PFSK-1 (cell line): ENCODE measurements around the gene C4B.

ENCODE experiments used
- FOXP2 ChIP-seq: optimal IDR thresholded peaks from 2 replicates; pipeline ENCODE3; 2011; ENCODE audit warnings: borderline replicate concordance, control low read depth, inconsistent platforms; ENCODE audit not compliant: insufficient read depth; ENCODE audit errors: extremely low read length, extremely low read depth
- POLR2AphosphoS5 ChIP-seq: IDR thresholded peaks from 2 replicates; pipeline ENCODE4 v1.6.1; 2012; ENCODE audit warnings: low read depth, mild to moderate bottlenecking, control low read depth, low read length, moderate library complexity
- REST ChIP-seq, 2 experiments: IDR thresholded peaks; 2 replicates each; pipeline versions ENCODE4 v1.6.1 to v1.8.0; 2011 to 2012; ENCODE audit warnings: low read depth in 2 of 2, low read length in 2 of 2, control low read depth in 1 of 2, inconsistent platforms in 1 of 2, mild to moderate bottlenecking in 1 of 2, moderate library complexity in 1 of 2; ENCODE audit not compliant: insufficient read depth in 1 of 2
- SIN3A ChIP-seq: IDR thresholded peaks from 2 replicates; pipeline ENCODE4 v1.6.1; 2012; ENCODE audit warnings: mild to moderate bottlenecking, low read length, moderate library complexity, borderline replicate concordance; ENCODE audit not compliant: insufficient read depth
- TAF1 ChIP-seq: IDR thresholded peaks from 2 replicates; pipeline ENCODE4 v1.6.1; 2012; ENCODE audit warnings: low read length, control low read depth, borderline replicate concordance; ENCODE audit not compliant: insufficient read depth

Gene C4B

GRCh38 chr6:31967926-31968320 is 46.7 kb upstream of the C4B start:
- TF ChIP-seq POLR2AphosphoS5 = no peak
- TF ChIP-seq SIN3A = no peak
- TF ChIP-seq FOXP2 = no peak
- no peak for TF ChIP-seq TAF1
- TF ChIP-seq REST (IDR thresholded peaks at IDR 0.05; ENCODE audit: insufficient read depth in 1 of 2, low read depth in 2 of 2, low read length in 2 of 2) = no peak

- no peak for TF ChIP-seq POLR2AphosphoS5
- TF ChIP-seq FOXP2 = no peak
- TF ChIP-seq TAF1 = no peak
- TF ChIP-seq SIN3A = no peak
- no peak for TF ChIP-seq REST (IDR thresholded peaks at IDR 0.05; ENCODE audit: insufficient read depth in 1 of 2, low read depth in 2 of 2, low read length in 2 of 2)
Observed at GRCh38 chr6:31968326-31968725, 46.3 kb upstream of the C4B start.

DNA sequence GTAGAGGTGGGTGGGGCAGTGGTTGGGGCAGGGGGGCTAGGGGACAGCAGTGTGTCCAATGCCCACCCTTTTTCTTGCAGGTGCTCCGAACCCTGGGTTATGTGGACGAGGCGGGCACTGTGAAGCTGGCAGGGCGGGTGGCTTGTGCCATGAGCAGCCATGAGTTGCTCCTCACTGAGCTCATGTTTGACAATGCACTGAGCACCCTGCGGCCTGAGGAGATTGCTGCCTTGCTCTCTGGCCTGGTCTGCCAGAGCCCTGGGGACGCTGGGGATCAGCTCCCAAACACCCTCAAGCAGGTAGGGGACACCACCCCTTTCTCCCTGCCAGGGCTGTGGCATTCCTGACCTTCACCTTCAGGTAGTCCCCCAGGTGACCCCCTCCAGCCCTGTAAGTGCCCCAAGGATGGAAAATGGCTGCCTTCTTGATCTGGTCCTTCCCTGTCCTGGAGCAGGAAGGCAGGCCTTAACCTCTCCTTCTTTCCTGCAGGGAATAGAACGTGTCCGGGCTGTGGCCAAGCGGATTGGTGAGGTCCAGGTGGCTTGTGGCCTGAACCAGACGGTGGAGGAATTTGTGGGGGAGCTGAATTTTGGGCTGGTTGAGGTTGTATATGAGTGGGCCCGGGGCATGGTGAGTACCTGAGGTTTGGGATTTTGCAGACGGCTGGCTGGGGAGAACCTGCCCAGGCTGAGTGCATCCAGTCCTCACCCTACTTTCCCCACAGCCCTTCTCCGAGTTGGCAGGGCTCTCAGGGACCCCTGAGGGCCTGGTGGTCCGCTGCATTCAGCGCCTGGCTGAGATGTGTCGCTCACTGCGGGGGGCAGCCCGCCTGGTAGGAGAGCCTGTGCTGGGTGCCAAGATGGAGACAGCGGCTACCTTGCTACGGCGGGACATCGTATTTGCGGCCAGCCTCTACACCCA is 45.5 kb upstream of the C4B start:
- no peak for TF ChIP-seq POLR2AphosphoS5
- TF ChIP-seq FOXP2 = no peak
- TF ChIP-seq REST (IDR thresholded peaks at IDR 0.05; ENCODE audit: insufficient read depth in 1 of 2, low read depth in 2 of 2, low read length in 2 of 2) = no peak
- TF ChIP-seq SIN3A = no peak
- no peak for TF ChIP-seq TAF1

DNA sequence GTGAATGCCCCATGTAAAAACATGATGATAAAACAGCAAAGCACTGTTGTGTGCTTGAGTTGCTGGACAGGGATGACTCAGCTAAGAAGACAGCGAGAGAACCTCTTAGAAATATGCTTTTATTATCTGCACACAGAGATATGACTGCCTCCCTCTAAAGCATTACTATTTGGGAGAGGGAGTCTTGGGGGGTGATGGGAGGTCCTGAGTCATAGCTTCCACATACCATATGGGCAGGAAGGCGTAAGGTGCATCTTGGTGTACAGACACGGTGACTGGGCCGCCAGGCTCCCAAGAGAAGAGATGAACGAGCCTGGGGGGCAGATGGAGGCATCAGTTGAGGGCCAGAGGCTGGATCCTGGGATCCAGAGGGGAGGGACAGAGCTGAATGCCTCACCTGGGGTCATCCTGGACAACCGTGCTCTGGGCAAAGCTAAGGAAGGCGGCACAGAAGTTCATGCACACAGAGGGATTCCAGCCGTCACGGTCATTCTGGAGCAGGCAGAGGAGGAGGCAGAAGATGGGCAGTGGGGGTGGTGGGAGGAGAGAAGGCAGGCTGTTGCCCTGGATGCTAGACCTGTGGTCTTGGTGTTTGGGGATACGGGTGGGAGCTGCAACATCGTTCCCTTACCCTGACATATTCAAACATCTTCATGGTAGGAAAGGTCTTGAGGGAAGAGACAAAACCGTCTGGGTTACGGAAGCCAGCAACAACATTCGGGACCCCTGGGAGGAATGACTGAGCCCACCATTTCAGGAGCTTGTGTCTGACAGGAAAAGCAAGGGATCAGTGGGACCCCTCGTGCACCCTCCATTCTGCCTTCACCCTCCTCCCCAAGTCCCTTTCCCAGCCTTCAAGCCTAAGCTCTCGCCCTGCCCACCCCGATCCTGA is 44.6 kb upstream of the C4B start:
- TF ChIP-seq TAF1 (no peak), POLR2AphosphoS5 (no peak), FOXP2 (no peak), REST (IDR thresholded peaks at IDR 0.05; ENCODE audit: insufficient read depth in 1 of 2, low read depth in 2 of 2, low read length in 2 of 2) (no peak), SIN3A (no peak)
